GM12878 (cell line): Measurements from ENCODE around the gene TPH2. TPM values are rescaled to one million over a fixed set of nuclear protein-coding genes. Genes with fewer than 3 reads are reported as not detected.

Source experiments
- ATAC-seq: fragments of 200-7000 bp; cut with Tn5 transposase; 3 replicates; pipeline ENCODE4 v1.9.1; 2020; ENCODE audit warnings: mild to moderate bottlenecking, moderate library complexity
- BruUV-seq: library from RNA; stranded (reverse); fragments of 400-500 nt; replicated peaks from 2 replicates; lab custom pipeline; 2021; lab: Mats Ljungman, UMichigan
- CTCF ChIA-PET: fragments of 300-600 bp; sonication (Branson Sonifier 250); formaldehyde crosslinking; extraction: SDS; loops from one replicate; lab custom pipeline; 2021; ENCODE audit warnings: inconsistent platforms; lab: Yijun Ruan, JAX
- POLR2A ChIA-PET: fragments of 350-600 bp; formaldehyde crosslinking; extraction: SDS; loops from one replicate; lab custom pipeline; 2021; ENCODE audit warnings: inconsistent platforms; lab: Charles Lee
- RAD21 ChIA-PET: fragments of 300-600 bp; sonication (Branson Sonifier 250); formaldehyde crosslinking; loops from one replicate; lab custom pipeline; 2023; ENCODE audit warnings: antibody characterized with exemption; ENCODE audit not compliant: unreplicated experiment; lab: Charles Lee
- SMC1A ChIA-PET: fragments of 300-600 bp; sonication (Branson Sonifier 250); formaldehyde crosslinking; loops from one replicate; lab custom pipeline; 2023; ENCODE audit not compliant: unreplicated experiment, uncharacterized antibody; lab: Charles Lee
- DNase-seq: peaks from one replicate; pipeline ENCODE4 v3.0.0-alpha.2; 2011; ENCODE audit warnings: low read depth, low spot score
- FAIRE-seq: peaks from 3 replicates; lab custom pipeline; 2011; peaks lifted over from hg19 to GRCh38; lab: Jason Lieb, UNC
- H2AFZ ChIP-seq: 2 replicates; pipeline ENCODE4 v1.6.0; 2011; ENCODE audit warnings: low read depth, low read length, control low read depth; ENCODE audit not compliant: control insufficient read depth
- H3K27ac ChIP-seq: 2 replicates; pipeline ENCODE4 v1.5.1; 2011; ENCODE audit warnings: control low read depth; ENCODE audit not compliant: control insufficient read depth, insufficient read depth
- H3K27me3 ChIP-seq, 2 experiments: replicated peaks in 1 of 2; 2 replicates each; pipeline versions ENCODE4 v1.6.0 to v1.6.1; 2011; ENCODE audit warnings: low read length in 1 of 2; ENCODE audit not compliant: control insufficient read depth in 2 of 2, insufficient read depth in 2 of 2
- H3K36me3 ChIP-seq, 2 experiments: 2 replicates each; pipeline ENCODE4 v1.5.1; 2011; ENCODE audit warnings: low read length in 1 of 2; ENCODE audit not compliant: control insufficient read depth in 2 of 2, insufficient read depth in 2 of 2
- H3K4me1 ChIP-seq: 2 replicates; pipeline ENCODE4 v1.6.1; 2011; ENCODE audit warnings: mild to moderate bottlenecking, low read length, moderate library complexity, mixed read lengths; ENCODE audit not compliant: control insufficient read depth, insufficient read depth
- H3K4me2 ChIP-seq: 2 replicates; pipeline ENCODE4 v1.6.0; 2011; ENCODE audit warnings: control low read depth; ENCODE audit not compliant: control insufficient read depth, insufficient read depth
- H3K4me3 ChIP-seq: fragments of 200-600 bp; sonication (generic); 2 replicates; pipeline ENCODE4 v1.5.1; 2016
- H3K79me2 ChIP-seq: 2 replicates; pipeline ENCODE4 v1.6.0; 2011; ENCODE audit warnings: low read length; ENCODE audit not compliant: control insufficient read depth, insufficient read depth
- H3K9ac ChIP-seq: 2 replicates; pipeline ENCODE4 v1.8.0; 2011; ENCODE audit warnings: low read length, control low read depth, mixed read lengths; ENCODE audit not compliant: control insufficient read depth, insufficient read depth
- H3K9me3 ChIP-seq: replicated peaks from 3 replicates; pipeline ENCODE4 v1.5.1; 2011; ENCODE audit warnings: mild to moderate bottlenecking, low read length; ENCODE audit not compliant: control insufficient read depth, insufficient read depth
- H4K20me1 ChIP-seq: 2 replicates; pipeline ENCODE4 v1.6.0; 2011; ENCODE audit not compliant: control insufficient read depth, insufficient read depth
- CREM ChIP-seq: IDR thresholded peaks from 2 replicates; pipeline ENCODE4 v1.6.1; 2014; ENCODE audit warnings: antibody characterized with exemption, low read depth
- E2F8 ChIP-seq: fragments of 450-650 bp; IDR thresholded peaks from 2 replicates; pipeline ENCODE4 v1.6.1; 2018; ENCODE audit warnings: mild to moderate bottlenecking, low read depth, moderate library complexity; ENCODE audit not compliant: partially characterized antibody
- SMAD5 ChIP-seq: IDR thresholded peaks from 2 replicates; pipeline ENCODE4 v1.6.1; 2016; ENCODE audit warnings: antibody characterized with exemption, low read depth
- ZNF274 ChIP-seq: IDR thresholded peaks from one replicate; pipeline ENCODE4 v1.8.0; 2011; ENCODE audit not compliant: insufficient read length, insufficient read depth
- WGBS: methylation state at CpG from one replicate; pipeline ENCODE4 v1.1.6; 2016; ENCODE audit warnings: low lambda C conversion rate; ENCODE audit not compliant: insufficient replicate concordance, insufficient coverage; ENCODE audit errors: missing lambda C conversion rate; 5-methylcytosine and 5-hydroxymethylcytosine counted together
- in situ Hi-C: fragments of 300-500 bp; cut with MboI; formaldehyde crosslinking; loops from 9 replicates; pipeline ENCODE4 v1.14.3; 2018; ENCODE audit warnings: mixed read lengths
- intact Hi-C: fragments of 100-400 bp; cut with micrococcal nuclease; formaldehyde crosslinking; loops from one replicate; pipeline ENCODE4 v1.14.2; 2022; ENCODE audit not compliant: unreplicated experiment
- polyA plus RNA-seq, 11 experiments: library from polyadenylated mRNA; depleted of rRNA in 4 of 11; unstranded in 6 of 11; stranded (reverse) in 5 of 11; fragments of >200 nt; fragmentation: Nextera tagmentation in 4 of 11; fragmentation: Illumina TruSeq in 1 of 11; extraction: Ambion mirVana in 4 of 11; extraction: Trizol in 1 of 11; gene quantifications; 1 replicate in 1 of 11; 2 replicates in 10 of 11; pipeline versions ENCODE4 v1.2.1 to v1.2.3, GENCODE V29; 2011 to 2016; ENCODE audit warnings: inconsistent platforms in 2 of 11, missing spikeins in 2 of 11, low read depth in 1 of 11
- total RNA-seq, 4 experiments: library from RNA; depleted of rRNA in 3 of 4; stranded (reverse); fragments of >200 nt in 3 of 4; fragmentation: Illumina TruSeq in 1 of 4; extraction: Trizol in 1 of 4; gene quantifications; 2 replicates each; pipeline versions ENCODE4 v1.2.1 to v1.2.3, GENCODE V29; 2013 to 2021

Gene TPH2
- total and polyA plus RNA-seq, 10 of the 15 experiments (the other 5 are each of a cell fraction or from before 2014, with no cell fraction given) = not detected

- TF ChIP-seq E2F8 (no peak), ZNF274 (no peak)
These were observed 97.0 kb downstream of the TPH2 start (continued) for GRCh38 chr12:72035625-72036024.

DNA sequence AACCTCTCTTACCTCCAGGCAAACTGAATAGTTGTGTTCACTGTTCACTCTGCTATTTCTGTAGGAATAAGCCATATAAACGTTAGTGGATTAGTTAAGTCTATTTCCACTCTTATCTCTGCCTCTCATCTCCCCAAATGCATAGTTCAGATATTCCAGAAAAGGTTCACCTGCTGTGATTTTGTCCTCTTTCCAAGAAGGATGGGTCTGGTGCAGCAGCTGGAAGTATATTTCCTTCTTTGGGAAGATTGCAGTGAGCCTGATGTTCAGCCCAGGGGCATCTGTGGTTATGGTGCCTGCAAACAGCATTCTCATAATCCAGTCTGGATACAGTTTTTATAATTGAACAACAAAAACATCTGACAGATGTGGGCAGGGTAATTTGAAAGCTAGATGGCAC is 97.7 kb downstream of the TPH2 start:
- H2AFZ ChIP-seq = no peak overlapping the region
- ChIA-PET POLR2A (no interaction called here), RAD21 (no interaction called here), CTCF (no interaction called here), SMC1A (no interaction called here)
- FAIRE-seq (no peak), ATAC-seq (no peak), DNase-seq (no peak)
- no peak overlapping the region for H3K4me3 ChIP-seq
- H3K9me3 ChIP-seq = no peaks in the 10 kb centered on the region
- H3K27me3 ChIP-seq = no peaks in the 10 kb centered on the region
- in situ Hi-C loops = no loop called here
- BruUV-seq = no TSS peak
- TF ChIP-seq SMAD5 (no peak), CREM (no peak)
- no peaks in the 10 kb centered on the region for H4K20me1 ChIP-seq
- H3K27ac ChIP-seq = no peak overlapping the region
- intact Hi-C loops = no loop called here
- H3K36me3 ChIP-seq = no peaks in the 10 kb centered on the region
- H3K9ac ChIP-seq = no peak overlapping the region
- no peak overlapping the region for H3K4me2 ChIP-seq
- WGBS = 0% methylated on average over 1 of the region's 1 CpG
- H3K4me1 ChIP-seq = no peaks in the 10 kb centered on the region
- no peaks in the 10 kb centered on the region for H3K79me2 ChIP-seq
